Measurements from ENCODE around the gene CES3.

- no peak for TF ChIP-seq EZH2 (optimal IDR thresholded peaks at IDR 0.05; ENCODE audit: low read depth, low read length)
- TF ChIP-seq CTCF (IDR thresholded peaks at IDR 0.05; ENCODE audit: low read length), result no peak
- no peak for TF ChIP-seq EZH2phosphoT487 (IDR thresholded peaks at IDR 0.05; ENCODE audit: low read length)
Observed at GRCh38 chr16:66996983-66997358, 35.9 kb downstream of the CES3 start.

All from MM.1S (cell line).